A172 (cell line): Measurements from ENCODE around the gene ANKRD50. TPM values are rescaled to one million over a fixed set of nuclear protein-coding genes. Genes with fewer than 3 reads are reported as not detected.

Experiments
- DNase-seq: peaks from one replicate; pipeline ENCODE4 v3.0.0-alpha.2; 2015; ENCODE audit warnings: low spot score
- total RNA-seq: library from RNA; depleted of rRNA; stranded (reverse); fragments of >200 nt; shearing (Covaris generic); gene quantifications from 2 replicates; pipeline ENCODE4 v1.2.3, GENCODE V29; 2014

Gene ANKRD50
- total RNA-seq, 1 experiment from 2014 or later: 33.0 TPM

DNA sequence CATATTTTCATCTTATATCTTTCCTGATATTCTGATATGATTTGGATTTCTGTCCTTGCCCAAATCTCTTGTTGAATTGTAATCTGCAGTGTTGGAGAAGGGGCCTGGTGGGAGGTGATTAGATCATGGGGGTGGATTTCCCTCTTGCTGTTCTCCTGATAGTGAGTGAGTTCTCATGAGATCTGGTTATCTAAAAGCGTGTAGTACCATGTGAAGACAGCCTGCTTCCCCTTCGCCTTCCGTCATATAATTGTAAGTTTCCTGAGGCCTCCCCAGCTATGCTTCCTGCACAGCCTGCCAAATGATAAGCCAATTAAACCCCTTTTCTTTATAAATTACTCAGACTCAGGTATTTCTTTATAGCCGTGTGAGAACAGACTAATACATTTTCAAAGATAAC is 77.2 kb downstream of the ANKRD50 start:
- no peak for DNase-seq

DNA sequence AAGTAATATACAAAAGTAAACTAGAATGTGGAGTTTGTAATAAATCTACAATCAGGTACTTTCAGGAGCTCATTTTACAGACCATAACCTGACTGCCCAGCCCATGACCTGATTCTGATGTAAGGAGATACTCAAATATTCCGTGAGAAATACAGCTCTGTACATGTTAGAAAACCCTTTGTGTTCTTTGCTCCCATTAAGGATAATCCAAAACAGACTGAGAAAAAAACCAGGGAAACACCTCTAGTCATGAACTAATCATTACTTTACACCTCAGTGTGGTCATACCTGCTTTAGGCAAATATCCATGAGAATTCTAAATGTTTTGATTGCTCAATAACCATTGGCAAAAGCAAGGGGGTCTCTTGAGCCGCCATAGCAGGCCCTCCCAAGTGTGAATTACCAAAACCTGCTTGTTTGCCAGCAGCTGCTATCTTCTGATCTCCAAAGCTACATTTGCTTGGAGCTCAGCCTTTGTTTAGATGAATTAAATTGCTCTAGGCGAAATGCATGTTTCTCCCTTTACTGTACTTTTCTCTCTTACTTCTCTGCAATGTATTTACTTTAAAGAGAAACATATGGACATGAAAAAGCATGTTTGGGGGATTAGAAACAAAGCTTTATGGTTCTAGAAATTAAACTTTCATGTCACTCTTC is 79.1 kb downstream of the ANKRD50 start:
- DNase-seq: no peak

DNA sequence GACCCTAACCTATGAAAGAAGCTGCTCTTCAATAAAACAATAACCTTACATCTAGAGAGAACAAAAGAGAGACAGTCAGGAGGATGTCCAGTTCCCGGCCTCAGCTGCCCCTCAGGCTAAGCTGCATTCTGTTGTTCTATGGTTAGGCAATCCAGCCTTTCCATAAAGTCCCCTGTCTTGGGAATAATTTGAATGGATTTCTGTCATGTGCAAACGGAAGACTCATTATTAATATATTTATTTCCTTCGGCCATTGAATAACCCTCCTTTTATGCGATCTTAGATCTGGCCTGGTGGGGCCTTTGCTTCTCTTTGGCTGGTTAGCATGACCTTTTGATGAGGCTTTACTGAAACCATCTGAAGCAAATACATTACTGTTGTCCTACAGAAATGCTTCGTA is 80.1 kb downstream of the ANKRD50 start:
- no peak for DNase-seq

DNA sequence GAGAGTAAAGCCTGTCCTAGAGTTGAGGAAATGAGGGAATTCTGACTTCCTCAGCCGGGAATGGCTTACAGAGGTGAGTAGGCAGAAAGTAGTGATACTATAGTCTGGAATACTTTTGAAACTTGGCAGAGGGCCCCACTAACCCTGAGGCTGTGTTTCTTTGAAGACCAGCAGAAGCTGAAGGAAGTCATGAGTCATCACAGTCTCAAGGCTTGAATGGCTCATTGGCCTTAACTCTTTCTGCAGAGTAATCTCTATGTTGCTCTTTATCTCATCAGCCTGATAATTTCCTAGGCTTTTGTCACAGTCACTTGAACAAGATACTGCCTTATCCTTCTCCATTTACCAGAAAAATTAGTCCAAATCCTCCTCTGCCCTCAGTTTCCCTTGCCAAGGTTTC is 80.8 kb downstream of the ANKRD50 start:
- DNase-seq: peak; percentile 96

DNA sequence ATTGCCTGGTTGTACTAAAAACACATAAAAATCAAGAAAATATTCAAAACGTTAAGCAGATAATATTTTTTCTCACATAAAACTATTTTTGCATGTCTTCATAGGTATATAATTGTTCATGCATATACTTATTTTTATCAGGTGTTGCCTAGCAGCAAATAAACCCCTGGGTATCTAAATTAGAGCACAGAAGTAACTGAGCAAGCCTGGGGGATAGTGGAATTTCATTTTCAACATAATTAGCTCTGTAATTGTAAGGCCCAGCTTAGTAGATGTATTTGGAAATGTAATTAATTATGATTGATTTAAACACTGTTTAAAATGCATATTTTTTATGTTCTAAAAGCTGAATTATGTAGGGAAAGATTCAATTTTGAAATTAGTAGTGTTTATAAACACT is 82.9 kb downstream of the ANKRD50 start:
- no peak for DNase-seq
